BLaER1 treated with 17β-estradiol and CSF1 and Interleukin-3, amounts not matched to agents 10 nM and 100 nM (cell line): Measurements from ENCODE around the gene SKI.

Source experiments
- H3K27ac ChIP-seq, 11 experiments: shearing (Covaris generic); formaldehyde crosslinking; 2 replicates each; pipeline ENCODE4 v1.8.1; 2022
- H3K27me3 ChIP-seq, 11 experiments: shearing (Covaris generic); formaldehyde crosslinking; 2 replicates each; pipeline ENCODE4 v1.8.1; 2022
- H3K36me3 ChIP-seq, 11 experiments: shearing (Covaris generic); formaldehyde crosslinking; 2 replicates each; pipeline ENCODE4 v1.8.1; 2022
- H3K4me1 ChIP-seq, 10 experiments: shearing (Covaris generic); formaldehyde crosslinking; 2 replicates each; pipeline ENCODE4 v1.8.1; 2022
- H3K4me2 ChIP-seq, 11 experiments: shearing (Covaris generic); formaldehyde crosslinking; 2 replicates each; pipeline ENCODE4 v1.8.1; 2022
- H3K4me3 ChIP-seq, 10 experiments: shearing (Covaris generic); formaldehyde crosslinking; 2 replicates each; pipeline ENCODE4 v1.8.1; 2022
- H3K9ac ChIP-seq, 11 experiments: shearing (Covaris generic); formaldehyde crosslinking; 2 replicates each; pipeline ENCODE4 v1.8.1; 2022
- H3K9me3 ChIP-seq, 11 experiments: shearing (Covaris generic); formaldehyde crosslinking; replicated peaks in 1 of 11; 2 replicates each; pipeline ENCODE4 v1.8.1; 2022
- H4K20me1 ChIP-seq, 11 experiments: shearing (Covaris generic); formaldehyde crosslinking; 2 replicates each; pipeline ENCODE4 v1.8.1; 2022
- Cebpa-rat ChIP-seq, 11 experiments: shearing (Covaris generic); IDR thresholded peaks; 2 replicates each; pipeline ENCODE4 v1.8.1; 2022

Gene SKI

GRCh38 chr1:2300851-2301606 is 72.9 kb downstream of the SKI start:
- H3K36me3 ChIP-seq = peaks cover 16 to 62% (median 36%) of the 10 kb centered on the region in 11 experiments
- H3K27me3 ChIP-seq = peaks cover 0 to 14% (median 0%) of the 10 kb centered on the region in 11 experiments; a peak in 3 of 22 replicates
- TF ChIP-seq Cebpa-rat (IDR thresholded peaks at IDR 0.05) = no peak
- no peaks in the 10 kb centered on the region for H3K9me3 ChIP-seq
- peak overlapping the region; percentile 49 to 64 (median 56) for H3K4me3 ChIP-seq
- H4K20me1 ChIP-seq = peaks cover 90 to 98% (median 96%) of the 10 kb centered on the region in 11 experiments
- H3K4me1 ChIP-seq = peaks cover 75 to 100% (median 97%) of the 10 kb centered on the region in 10 experiments
- H3K4me2 ChIP-seq = peak overlapping the region; percentile 93 to 100 (median 99)
- H3K9ac ChIP-seq = peak overlapping the region; percentile 85 to 95 (median 91)
- H3K27ac ChIP-seq = peak overlapping the region; percentile 93 to 100 (median 97)

GRCh38 chr1:2301607-2302291 is 73.6 kb downstream of the SKI start:
- peak overlapping the region; percentile 80 to 100 (median 97) for H3K27ac ChIP-seq
- TF ChIP-seq Cebpa-rat (IDR thresholded peaks at IDR 0.05) = no peak
- H4K20me1 ChIP-seq = peaks cover 87 to 98% (median 96%) of the 10 kb centered on the region in 11 experiments
- peaks cover 0 to 9% (median 0%) of the 10 kb centered on the region in 11 experiments; a peak in 3 of 22 replicates for H3K27me3 ChIP-seq
- peak overlapping the region; percentile 67 to 95 (median 90) for H3K9ac ChIP-seq
- H3K4me1 ChIP-seq = peaks cover 77 to 100% (median 91%) of the 10 kb centered on the region in 10 experiments
- H3K36me3 ChIP-seq = peaks cover 23 to 62% (median 43%) of the 10 kb centered on the region in 11 experiments
- peak overlapping the region; percentile 93 to 100 (median 99) for H3K4me2 ChIP-seq
- no peaks in the 10 kb centered on the region for H3K9me3 ChIP-seq
- H3K4me3 ChIP-seq = peak overlapping the region; percentile 21 to 63 (median 50); a peak in 18 of 20 replicates

- Histone ChIP-seq H3K27ac (peak overlapping the region; percentile 80 to 100 (median 97); a peak in 20 of 22 replicates), H3K36me3 (peaks cover 29 to 62% (median 48%) of the 10 kb centered on the region in 11 experiments), H3K4me1 (peaks cover 80 to 98% (median 88%) of the 10 kb centered on the region in 10 experiments)
Observed at GRCh38 chr1:2302292-2302925, 74.3 kb downstream of the SKI start.

GRCh38 chr1:2303016-2303775 is 75.1 kb downstream of the SKI start:
- Histone ChIP-seq H3K27ac (peak overlapping the region in 2 of 11 experiments; percentile 99 to 100; a peak in 3 of 22 replicates), H3K9me3 (no peaks in the 10 kb centered on the region), H3K4me1 (peaks cover 80 to 98% (median 86%) of the 10 kb centered on the region in 10 experiments), H3K9ac (peak overlapping the region in 4 of 11 experiments; percentile 27 to 90 (median 86); a peak in 3 of 22 replicates), H3K36me3 (peaks cover 31 to 62% (median 54%) of the 10 kb centered on the region in 11 experiments), H4K20me1 (peaks cover 79 to 98% (median 95%) of the 10 kb centered on the region in 11 experiments), H3K4me2 (peak overlapping the region; percentile 93 to 100 (median 99)), H3K4me3 (no peak overlapping the region), H3K27me3 (peaks cover 0 to 9% (median 0%) of the 10 kb centered on the region in 11 experiments; a peak in 3 of 22 replicates)
- TF ChIP-seq Cebpa-rat (IDR thresholded peaks at IDR 0.05) = no peak

More at GRCh38 chr1:2302292-2302925, 74.3 kb downstream of the SKI start:
- peak overlapping the region; percentile 67 to 95 (median 90); a peak in 20 of 22 replicates for H3K9ac ChIP-seq
- H3K27me3 ChIP-seq = peaks cover 0 to 9% (median 0%) of the 10 kb centered on the region in 11 experiments; a peak in 3 of 22 replicates
- no peaks in the 10 kb centered on the region for H3K9me3 ChIP-seq
- H4K20me1 ChIP-seq = peaks cover 83 to 98% (median 95%) of the 10 kb centered on the region in 11 experiments
- H3K4me3 ChIP-seq = peak overlapping the region in 7 of 10 experiments; percentile 7 to 63 (median 50); a peak in 5 of 20 replicates
- peak overlapping the region; percentile 93 to 100 (median 99) for H3K4me2 ChIP-seq
- TF ChIP-seq Cebpa-rat (IDR thresholded peaks at IDR 0.05) = no peak

GRCh38 chr1:2303781-2304180 is 75.7 kb downstream of the SKI start:
- Histone ChIP-seq H3K4me1 (peaks cover 77 to 98% (median 85%) of the 10 kb centered on the region in 10 experiments), H3K9me3 (no peaks in the 10 kb centered on the region), H3K4me3 (no peak overlapping the region), H3K27ac (no peak overlapping the region), H3K36me3 (peaks cover 32 to 64% (median 60%) of the 10 kb centered on the region in 11 experiments), H3K4me2 (peak overlapping the region; percentile 49 to 100 (median 98); a peak in 20 of 22 replicates), H3K9ac (no peak overlapping the region), H4K20me1 (peaks cover 79 to 98% (median 95%) of the 10 kb centered on the region in 11 experiments), H3K27me3 (peaks cover 0 to 9% (median 0%) of the 10 kb centered on the region in 11 experiments; a peak in 3 of 22 replicates)
- no peak for TF ChIP-seq Cebpa-rat (IDR thresholded peaks at IDR 0.05)

- Histone ChIP-seq H3K4me1 (peaks cover 72 to 96% (median 83%) of the 10 kb centered on the region in 10 experiments), H3K27ac (no peak overlapping the region), H3K9me3 (no peaks in the 10 kb centered on the region), H3K4me2 (peak overlapping the region; percentile 46 to 100 (median 95)), H3K27me3 (peaks cover 0 to 9% (median 0%) of the 10 kb centered on the region in 11 experiments; a peak in 3 of 22 replicates), H4K20me1 (peaks cover 78 to 98% (median 95%) of the 10 kb centered on the region in 11 experiments), H3K9ac (peak overlapping the region in 1 of 11 experiments; percentile 4; a peak in 2 of 22 replicates), H3K36me3 (peaks cover 34 to 70% (median 64%) of the 10 kb centered on the region in 11 experiments), H3K4me3 (peak overlapping the region in 1 of 10 experiments; percentile 5; a peak in 2 of 20 replicates)
- no peak for TF ChIP-seq Cebpa-rat (IDR thresholded peaks at IDR 0.05)
Observed at GRCh38 chr1:2304282-2304681, 76.2 kb downstream of the SKI start.

GRCh38 chr1:2304921-2305681 is 77.0 kb downstream of the SKI start:
- no peak overlapping the region for H3K27ac ChIP-seq
- no peak overlapping the region for H3K4me3 ChIP-seq
- peaks cover 70 to 93% (median 89%) of the 10 kb centered on the region in 11 experiments for H4K20me1 ChIP-seq
- peaks cover 34 to 73% (median 64%) of the 10 kb centered on the region in 11 experiments for H3K36me3 ChIP-seq
- peaks cover 0 to 9% (median 0%) of the 10 kb centered on the region in 11 experiments; a peak in 3 of 22 replicates for H3K27me3 ChIP-seq
- peak overlapping the region; percentile 46 to 100 (median 95); a peak in 21 of 22 replicates for H3K4me2 ChIP-seq
- H3K4me1 ChIP-seq = peaks cover 64 to 89% (median 76%) of the 10 kb centered on the region in 10 experiments
- peak overlapping the region in 2 of 11 experiments; percentile 1 to 3; a peak in 1 of 22 replicates for H3K9ac ChIP-seq
- TF ChIP-seq Cebpa-rat (IDR thresholded peaks at IDR 0.05) = no peak
- no peaks in the 10 kb centered on the region for H3K9me3 ChIP-seq
